H9 (cell line): ENCODE results near the gene DBNDD2. TPM values are rescaled to one million over a fixed set of nuclear protein-coding genes. Genes with fewer than 3 reads are reported as not detected.

Experiments
- DNase-seq: peaks from one replicate; pipeline ENCODE4 v3.0.0-alpha.2; 2017
- H2AFZ ChIP-seq: one replicate; pipeline ENCODE4 v1.6.1; 2013; ENCODE audit warnings: mild to moderate bottlenecking, low read length, control low read depth, moderate library complexity
- H2AK5ac ChIP-seq: 2 replicates; pipeline ENCODE4 v1.6.1; 2013; ENCODE audit warnings: low read length, control low read depth, mixed read lengths; ENCODE audit not compliant: insufficient read length
- H2BK120ac ChIP-seq: one replicate; pipeline ENCODE4 v1.6.1; 2013; ENCODE audit warnings: low read depth, mild to moderate bottlenecking, low read length, control low read depth, inconsistent platforms; ENCODE audit not compliant: poor library complexity, severe bottlenecking
- H2BK12ac ChIP-seq: 2 replicates; pipeline ENCODE4 v1.6.1; 2013; ENCODE audit warnings: low read length, control low read depth, mixed read lengths, low read depth; ENCODE audit not compliant: insufficient read length
- H2BK15ac ChIP-seq: 2 replicates; pipeline ENCODE4 v1.6.1; 2013; ENCODE audit warnings: low read depth, low read length, control low read depth
- H2BK20ac ChIP-seq: one replicate; pipeline ENCODE4 v1.6.1; 2013; ENCODE audit warnings: low read depth, mild to moderate bottlenecking, low read length, control low read depth, inconsistent platforms; ENCODE audit not compliant: poor library complexity, severe bottlenecking
- H2BK5ac ChIP-seq: 2 replicates; pipeline ENCODE4 v1.6.1; 2013; ENCODE audit warnings: low read length, control low read depth, mixed read lengths; ENCODE audit not compliant: insufficient read length
- H3K14ac ChIP-seq: 2 replicates; pipeline ENCODE4 v1.6.1; 2013; ENCODE audit warnings: low read length, control low read depth; ENCODE audit not compliant: insufficient read depth
- H3K18ac ChIP-seq: 2 replicates; pipeline ENCODE4 v1.6.1; 2013; ENCODE audit warnings: low read depth, mild to moderate bottlenecking, mixed read lengths, low read length, control low read depth; ENCODE audit not compliant: insufficient read length
- H3K23ac ChIP-seq: 2 replicates; pipeline ENCODE4 v1.6.1; 2013; ENCODE audit warnings: low read length, control low read depth, mixed read lengths, low read depth; ENCODE audit not compliant: insufficient read length
- H3K23me2 ChIP-seq: 2 replicates; pipeline ENCODE4 v1.6.1; 2013; ENCODE audit warnings: low read depth, mild to moderate bottlenecking, mixed read lengths, low read length, control low read depth; ENCODE audit not compliant: insufficient read length, poor library complexity, severe bottlenecking
- H3K27ac ChIP-seq: 2 replicates; pipeline ENCODE4 v1.5.1; 2013; ENCODE audit warnings: low read length, control low read depth, mixed read lengths, low read depth; ENCODE audit not compliant: insufficient read length
- H3K27me3 ChIP-seq: 2 replicates; pipeline ENCODE4 v1.6.1; 2013; ENCODE audit warnings: low read length, control low read depth, inconsistent platforms; ENCODE audit not compliant: insufficient read depth
- H3K4ac ChIP-seq: 2 replicates; pipeline ENCODE4 v1.6.1; 2013; ENCODE audit warnings: low read depth, mild to moderate bottlenecking, control low read depth, inconsistent platforms, low read length, moderate library complexity
- H3K4me1 ChIP-seq: 2 replicates; pipeline ENCODE4 v1.6.1; 2013; ENCODE audit warnings: low read length, control low read depth, inconsistent platforms; ENCODE audit not compliant: insufficient read depth
- H3K4me2 ChIP-seq: 2 replicates; pipeline ENCODE4 v1.6.1; 2013; ENCODE audit warnings: low read length, control low read depth, mixed read lengths; ENCODE audit not compliant: insufficient read length, insufficient read depth
- H3K56ac ChIP-seq: 2 replicates; pipeline ENCODE4 v1.6.1; 2013; ENCODE audit warnings: low read depth, mild to moderate bottlenecking, mixed read lengths, low read length, control low read depth; ENCODE audit not compliant: insufficient read length
- H3K79me1 ChIP-seq: 2 replicates; pipeline ENCODE4 v1.6.1; 2013; ENCODE audit warnings: low read depth, mild to moderate bottlenecking, moderate library complexity, low read length, control low read depth, inconsistent platforms; ENCODE audit not compliant: insufficient read depth, poor library complexity, severe bottlenecking
- H3K79me2 ChIP-seq: 2 replicates; pipeline ENCODE4 v1.6.1; 2013; ENCODE audit warnings: low read length, control low read depth, inconsistent platforms; ENCODE audit not compliant: insufficient read depth
- H3K9ac ChIP-seq: 2 replicates; pipeline ENCODE4 v1.6.1; 2013; ENCODE audit warnings: low read length, control low read depth, mixed read lengths; ENCODE audit not compliant: insufficient read length; ENCODE audit errors: extremely low read depth
- H3K9me3 ChIP-seq: one replicate; pipeline ENCODE4 v1.6.1; 2013; ENCODE audit warnings: low read depth, low read length, inconsistent platforms; ENCODE audit not compliant: control insufficient read depth
- H3T11ph ChIP-seq: one replicate; pipeline ENCODE4 v1.6.1; 2013; ENCODE audit warnings: mild to moderate bottlenecking, low read length, control low read depth, inconsistent platforms
- H4K20me1 ChIP-seq: one replicate; pipeline ENCODE4 v1.6.1; 2013; ENCODE audit not compliant: control insufficient read depth, insufficient read length, insufficient read depth
- H4K5ac ChIP-seq: 2 replicates; pipeline ENCODE4 v1.6.1; 2013; ENCODE audit warnings: low read depth, mild to moderate bottlenecking, mixed read lengths, low read length, control low read depth; ENCODE audit not compliant: insufficient read length
- H4K8ac ChIP-seq: replicated peaks from 2 replicates; pipeline ENCODE4 v1.6.1; 2013; ENCODE audit warnings: low read length, control low read depth, mixed read lengths, low read depth; ENCODE audit not compliant: insufficient read length
- H4K91ac ChIP-seq: 2 replicates; pipeline ENCODE4 v1.6.1; 2013; ENCODE audit warnings: low read depth, mild to moderate bottlenecking, moderate library complexity, mixed read lengths, low read length, control low read depth; ENCODE audit not compliant: insufficient read length
- H3K27ac Mint-ChIP-seq, 3 experiments: 2 replicates in 2 of 3; 3 replicates in 1 of 3; pipeline ENCODE4 v1.8.0; 2020 to 2021; ENCODE audit warnings: mixed read lengths in 3 of 3, mild to moderate bottlenecking in 1 of 3, moderate library complexity in 1 of 3
- H3K27me3 Mint-ChIP-seq: 2 replicates; pipeline ENCODE4 v1.8.0; 2021; ENCODE audit warnings: low read depth, mild to moderate bottlenecking, moderate library complexity, mixed read lengths
- H3K36me3 Mint-ChIP-seq, 3 experiments: 2 replicates in 2 of 3; 3 replicates in 1 of 3; pipeline ENCODE4 v1.8.0; 2020 to 2021; ENCODE audit warnings: low read depth in 3 of 3, mixed read lengths in 3 of 3; ENCODE audit not compliant: insufficient read depth in 1 of 3
- H3K4me1 Mint-ChIP-seq, 2 experiments: 2 replicates each; pipeline ENCODE4 v1.8.0; 2020; ENCODE audit warnings: mixed read lengths in 2 of 2
- H3K4me3 Mint-ChIP-seq, 2 experiments: 2 replicates in 1 of 2; 3 replicates in 1 of 2; pipeline ENCODE4 v1.8.0; 2020 to 2021; ENCODE audit warnings: mild to moderate bottlenecking in 2 of 2, mixed read lengths in 2 of 2, moderate library complexity in 1 of 2
- H3K9me3 Mint-ChIP-seq, 2 experiments: 2 replicates in 1 of 2; 3 replicates in 1 of 2; pipeline ENCODE4 v1.8.0; 2020; ENCODE audit warnings: mild to moderate bottlenecking in 2 of 2, mixed read lengths in 2 of 2, moderate library complexity in 1 of 2
- CTCF ChIP-seq: fragments of 200-600 bp; sonication (generic); conservative IDR thresholded peaks from 3 replicates; pipeline ENCODE4 v1.8.0; 2021; ENCODE audit warnings: antibody characterized with exemption, mild to moderate bottlenecking
- WGBS: extraction: QIAGEN DNeasy Blood & Tissue Kit; methylation state at CpG from one replicate; pipeline ENCODE4 v1.1.7; 2013; ENCODE audit warnings: missing lambda C conversion rate, low lambda C conversion rate, mixed read lengths; ENCODE audit not compliant: insufficient read length; ENCODE audit errors: extremely low coverage; 5-methylcytosine and 5-hydroxymethylcytosine counted together
- total RNA-seq: library from RNA; stranded (reverse); gene quantifications from 2 replicates; pipeline ENCODE4 v1.2.1, GENCODE V29; 2021

DBNDD2 gene
- total RNA-seq, 1 experiment from 2014 or later = 39.1 TPM

GRCh38 chr20:45374101-45374467, 34.0 kb upstream of the DBNDD2 start:
- H2BK12ac ChIP-seq = no peak overlapping the region
- H2AK5ac ChIP-seq = no peak overlapping the region
- H4K91ac ChIP-seq = no peak overlapping the region
- no peaks in the 10 kb centered on the region for H3K9me3 ChIP-seq
- peaks cover 11% of the 10 kb centered on the region for H3K23me2 ChIP-seq
- no peak overlapping the region for H3K56ac ChIP-seq
- H2BK120ac ChIP-seq = no peak overlapping the region
- H3K27me3 ChIP-seq = peaks cover 2% of the 10 kb centered on the region; the same call in 1 of the 2 replicates
- H4K5ac ChIP-seq = no peak overlapping the region
- no peak overlapping the region for H2BK5ac ChIP-seq
- H3K18ac ChIP-seq = no peak overlapping the region
- WGBS = no CpG with 5 or more reads among the region's 9 CpGs
- H3K14ac ChIP-seq = no peak overlapping the region
- H3K23ac ChIP-seq = no peak overlapping the region
- H3K79me1 ChIP-seq = no peaks in the 10 kb centered on the region
- peak overlapping the region in 1 of 2 experiments; percentile 81; a peak in 3 of 5 replicates for H3K4me3 Mint-ChIP-seq
- peaks cover 18% of the 10 kb centered on the region for H3K27me3 Mint-ChIP-seq
- H3K4ac ChIP-seq = no peak overlapping the region
- no peak overlapping the region for H4K8ac ChIP-seq
- no peak overlapping the region for H3T11ph ChIP-seq
- H3K9me3 Mint-ChIP-seq = no peaks in the 10 kb centered on the region
- H2BK20ac ChIP-seq = no peak overlapping the region
- H4K20me1 ChIP-seq = no peaks in the 10 kb centered on the region
- peak overlapping the region; percentile 90 for H3K4me2 ChIP-seq
- no peaks in the 10 kb centered on the region for H3K4me1 ChIP-seq
- no peak overlapping the region for H3K27ac Mint-ChIP-seq
- no peak overlapping the region for H3K27ac ChIP-seq
- DNase-seq = no peak
- no peak overlapping the region for H2BK15ac ChIP-seq
- H2AFZ ChIP-seq = no peak overlapping the region
- H3K4me1 Mint-ChIP-seq = peaks cover 15 to 20% of the 10 kb centered on the region in 2 experiments
- H3K79me2 ChIP-seq = no peaks in the 10 kb centered on the region
- H3K9ac ChIP-seq = no peak overlapping the region
- H3K36me3 Mint-ChIP-seq = no peaks in the 10 kb centered on the region; a peak in 2 of 7 replicates
- TF ChIP-seq CTCF = no peak; the same call in 2 of the 3 replicates
